ENCODE data around the gene IL1RAPL2.

- TF ChIP-seq USF1 (IDR thresholded peaks at IDR 0.05) (no peak), EGR1 (IDR thresholded peaks at IDR 0.05) (no peak), FOXM1 (IDR thresholded peaks at IDR 0.05; ENCODE audit: borderline replicate concordance, low read depth) (no peak), TAF1 (IDR thresholded peaks at IDR 0.05; ENCODE audit: low read depth) (no peak), EP300 (IDR thresholded peaks at IDR 0.05; ENCODE audit: borderline replicate concordance) (no peak), ZBTB7A (IDR thresholded peaks at IDR 0.05; ENCODE audit: low read depth) (no peak)
These were observed 1179.9 kb downstream of the IL1RAPL2 start for GRCh38 chrX:105745863-105746262.
